Activated CD4-positive, CD25-positive, alpha-beta regulatory T cell treated with anti-CD3 and anti-CD28 coated beads, Interleukin-2, amount 50 U/mL, for 24 hours (primary cell): ENCODE data around the gene HOXB7.

ENCODE experiments used
- ATAC-seq, 2 donors: fragments of 150-1000 bp; cut with Tn5 transposase; one replicate each; pipeline ENCODE4 v1.10.0; 2021; ENCODE audit warnings: mild to moderate bottlenecking in 1 of 2, moderate library complexity in 1 of 2

Gene HOXB7

GRCh38 chr17:48609033-48609432 lies 1.8 kb downstream of the HOXB7 start:
- ATAC-seq, result no peak

GRCh38 chr17:48608494-48608834 lies 2.4 kb downstream of the HOXB7 start:
- ATAC-seq, result no peak

DNA sequence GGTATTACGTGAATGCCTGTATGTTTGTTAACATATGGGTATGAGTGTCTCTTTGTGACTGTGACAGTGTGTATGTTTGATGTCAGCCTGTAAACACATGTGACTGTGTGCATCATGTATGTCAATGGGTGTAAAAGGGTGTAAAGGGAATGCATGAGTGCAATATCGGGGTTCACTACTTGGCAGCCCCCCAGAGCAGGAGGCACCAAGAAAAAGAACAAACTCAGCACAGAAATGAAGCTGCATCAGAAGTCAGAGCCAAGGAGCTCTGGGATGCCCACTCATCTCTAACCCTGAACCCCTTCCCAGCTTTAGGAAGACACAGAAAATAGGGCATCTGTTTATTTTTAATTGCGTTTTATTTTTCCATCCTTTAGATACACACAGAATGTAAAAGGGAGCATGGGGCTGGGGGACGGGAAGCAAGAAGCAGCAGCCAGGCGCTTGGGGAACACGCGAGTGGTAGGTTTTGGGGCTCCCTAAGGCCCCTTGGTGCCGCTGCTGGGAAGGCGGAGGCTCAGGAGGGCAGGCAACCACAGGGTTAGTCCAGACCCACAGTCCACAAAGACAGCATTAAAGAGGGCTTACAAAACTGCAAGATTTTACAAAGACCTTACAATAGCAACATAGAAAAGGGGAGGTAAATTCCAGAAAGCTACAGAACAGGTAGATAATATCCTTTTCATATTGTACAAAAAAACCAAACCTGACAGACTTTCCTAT lies 3.8 kb downstream of the HOXB7 start:
- no peak for ATAC-seq

DNA sequence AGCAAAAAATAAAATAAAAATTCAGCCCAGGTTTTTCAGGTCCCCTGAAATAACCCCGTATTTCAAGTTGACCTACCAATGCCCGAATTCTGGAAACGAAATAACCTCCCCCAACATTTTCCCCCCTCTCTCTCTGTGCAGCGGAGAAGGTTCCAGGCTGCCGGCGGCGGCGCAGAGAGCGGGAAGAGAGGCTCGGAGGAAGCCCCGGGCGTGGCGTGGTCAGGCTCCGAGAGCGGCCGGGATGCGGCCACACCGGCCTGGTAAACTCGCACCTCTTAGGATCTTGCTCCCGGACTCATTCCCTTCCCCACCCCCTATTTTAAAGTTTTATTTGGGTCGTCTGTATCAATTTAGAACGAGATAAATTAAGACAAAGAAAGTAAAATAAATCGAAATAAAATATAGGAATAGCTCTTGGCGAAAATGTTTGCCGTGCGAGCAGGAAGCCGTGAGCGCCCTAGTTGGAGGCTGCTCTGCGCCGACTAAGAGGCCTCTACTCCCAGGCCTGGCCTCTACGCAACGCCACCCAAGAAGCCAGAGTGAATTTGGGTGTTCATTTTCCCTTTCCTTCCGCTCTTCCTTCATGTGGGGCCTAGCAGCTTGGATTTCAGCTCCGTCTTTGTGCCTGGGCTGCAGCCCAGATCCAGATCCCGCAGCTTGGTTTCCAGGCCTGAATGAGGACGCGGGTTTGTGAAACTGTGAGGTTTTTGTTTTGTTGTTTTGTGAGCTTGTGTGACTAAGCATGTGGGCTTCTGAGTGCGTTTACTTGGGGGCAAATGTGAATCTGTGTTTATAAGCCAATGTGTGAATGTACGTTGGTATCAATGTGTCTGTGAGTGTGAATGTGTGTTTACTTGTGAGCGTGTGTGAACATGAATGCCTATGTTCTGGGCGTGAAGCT lies 4.6 kb downstream of the HOXB7 start:
- ATAC-seq, result no peak

- no peak for ATAC-seq
Observed at GRCh38 chr17:48605409-48605919, 5.4 kb downstream of the HOXB7 start.

DNA sequence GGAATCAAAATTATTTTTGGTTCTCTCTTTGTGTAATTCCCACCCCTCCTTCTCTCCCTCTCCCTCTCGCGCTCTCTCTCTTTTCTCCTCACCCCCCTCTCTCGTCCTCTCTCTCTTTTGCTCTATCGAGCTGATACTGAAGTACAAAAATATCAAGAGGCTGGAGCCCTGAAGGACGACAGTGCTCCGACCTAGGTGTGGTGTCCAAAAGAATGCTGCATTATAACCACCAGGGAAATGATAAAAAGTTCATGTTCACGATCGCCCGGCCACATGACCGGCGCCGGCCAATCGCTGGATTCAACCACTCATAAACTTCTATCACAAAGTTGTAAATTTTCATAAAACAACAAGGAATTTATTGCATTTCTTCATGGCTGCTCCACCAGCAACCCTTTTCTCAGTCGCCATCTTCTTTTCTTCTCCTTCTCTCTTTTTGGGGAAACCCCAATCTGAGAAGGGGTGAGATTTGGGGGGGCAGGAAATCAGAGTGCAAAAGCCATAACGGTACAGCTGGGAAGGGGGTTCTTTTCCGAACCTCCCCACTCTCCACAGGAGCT lies 6.0 kb downstream of the HOXB7 start, which contains the start of gene HOXB6:
TSS of gene HOXB6 (minus strand) at position 217 of the 560 bp plus-strand sequence. CDS start 6,836 bp downstream, outside the sequence.
- no peak for ATAC-seq

GRCh38 chr17:48603959-48604769 lies 6.7 kb downstream of the HOXB7 start:
- no peak for ATAC-seq

DNA sequence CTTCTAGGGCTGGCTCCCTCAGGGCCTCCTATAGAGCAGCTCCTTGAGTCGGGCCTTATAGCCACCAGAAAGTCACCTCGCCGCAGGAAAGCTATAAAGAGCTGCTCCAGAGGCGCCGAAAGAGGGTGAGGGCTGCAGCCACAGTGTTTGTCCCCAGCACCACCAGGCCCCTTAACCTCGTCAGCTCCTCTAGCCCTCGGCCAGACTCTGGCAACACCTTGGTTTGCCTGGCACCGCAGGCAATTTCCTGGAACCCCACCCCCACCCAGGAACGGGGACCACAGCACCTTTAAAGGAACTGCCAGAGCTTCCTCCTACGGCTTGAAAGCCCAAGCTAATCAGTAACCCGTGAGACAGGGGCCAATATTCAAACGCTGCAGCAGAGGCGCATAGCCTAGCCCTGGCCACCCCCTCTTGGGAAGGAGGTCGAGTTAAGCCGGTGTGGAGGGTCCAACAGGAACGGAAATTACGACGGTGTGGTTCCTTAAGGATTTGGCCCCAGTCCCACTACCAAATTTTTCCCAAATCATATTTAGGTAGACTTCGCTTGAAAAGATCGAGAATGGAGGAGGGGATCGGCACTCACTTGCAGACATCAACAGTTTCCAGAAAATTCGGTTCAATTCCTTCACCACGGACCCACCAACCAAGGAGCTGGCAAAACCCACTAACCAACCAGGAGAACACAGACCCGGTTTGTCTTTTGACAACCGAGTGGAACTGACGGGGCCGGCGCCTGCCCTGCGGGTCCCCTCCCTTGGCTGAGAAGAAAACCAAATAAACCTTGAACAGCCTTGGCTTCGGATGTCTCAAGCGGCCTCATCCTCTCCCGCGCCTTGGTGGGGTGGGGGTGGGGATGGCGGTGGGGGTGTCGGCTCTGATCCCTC lies 9.0 kb downstream of the HOXB7 start:
- ATAC-seq, result no peak

DNA sequence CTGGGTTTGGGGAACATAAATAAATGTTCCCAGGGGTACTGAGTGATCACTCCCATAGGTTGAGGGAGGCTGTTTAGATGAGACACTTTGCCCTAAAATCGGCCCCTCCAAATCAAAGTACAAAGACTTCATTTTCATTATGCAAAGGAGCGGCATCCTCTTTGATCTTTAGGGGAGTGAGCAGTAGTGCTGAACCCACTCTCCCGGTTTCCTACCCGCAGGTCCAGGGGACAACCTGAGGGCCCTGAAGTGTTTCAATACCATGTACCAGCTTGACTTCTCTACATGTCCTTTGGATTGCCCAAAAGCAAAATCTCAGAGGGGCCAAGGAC lies 9.6 kb downstream of the HOXB7 start:
- no peak for ATAC-seq

DNA sequence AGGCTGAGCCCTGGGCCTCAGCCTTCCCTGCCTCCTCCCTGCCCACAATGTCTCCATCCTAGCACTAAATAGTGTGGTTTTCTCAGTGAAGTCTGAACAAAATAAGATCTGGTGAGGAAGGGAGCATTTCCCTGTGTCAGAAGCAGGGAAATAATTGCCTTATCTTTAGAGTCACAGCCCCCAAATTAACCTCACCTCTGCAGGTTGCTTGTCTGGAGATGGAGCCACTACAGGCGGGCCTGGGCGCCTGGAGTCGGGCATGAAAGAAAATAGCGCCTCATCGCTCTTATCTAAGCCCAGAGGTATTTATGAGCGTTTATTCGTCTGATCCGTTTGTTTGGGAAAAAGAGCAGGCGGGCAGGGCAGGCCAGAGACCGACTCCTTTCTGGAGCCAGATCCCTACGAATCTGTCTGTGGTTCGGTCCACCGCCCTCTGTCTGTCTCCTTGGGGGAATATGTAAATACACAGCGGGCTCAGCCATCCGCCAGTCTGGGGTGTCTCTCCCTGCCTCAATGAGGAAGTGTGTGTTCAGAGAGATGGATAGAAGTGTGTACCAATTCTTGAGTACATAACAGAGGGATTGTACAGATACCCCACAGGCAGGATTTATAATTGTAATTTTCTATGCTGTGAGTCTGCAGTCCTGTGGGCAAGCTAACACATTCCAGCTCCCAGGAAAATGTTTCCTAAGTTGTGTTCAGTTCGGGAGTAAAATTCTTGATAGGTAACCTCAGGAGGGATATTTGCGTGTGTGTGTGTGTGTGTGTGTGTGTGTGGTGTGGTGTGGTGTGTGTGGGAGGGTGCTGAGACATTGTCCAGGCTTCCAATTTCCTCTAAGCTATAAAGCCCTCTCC lies 10.3 kb downstream of the HOXB7 start:
- no peak for ATAC-seq

DNA sequence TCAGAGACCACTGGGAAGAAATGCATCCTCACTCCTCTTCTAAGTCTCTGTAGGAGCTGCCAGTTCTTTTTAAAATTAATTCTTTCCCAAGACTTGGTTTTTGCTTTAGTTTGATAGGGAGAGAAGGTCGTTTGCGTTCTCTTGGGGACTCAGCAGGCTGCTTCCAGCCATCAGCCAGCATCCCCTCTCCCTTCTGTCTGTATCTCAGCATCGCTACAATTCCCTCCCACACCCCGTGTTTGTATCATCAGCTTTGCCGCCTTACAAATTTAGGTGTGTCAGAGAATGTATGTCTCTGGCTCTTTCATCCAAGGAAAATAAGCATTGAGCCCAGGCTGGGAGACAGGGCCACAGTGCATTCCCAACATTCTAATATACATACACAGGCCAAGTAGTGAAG lies 11.5 kb downstream of the HOXB7 start:
- ATAC-seq, result no peak

GRCh38 chr17:48598736-48599135 lies 12.1 kb downstream of the HOXB7 start:
- ATAC-seq, result no peak

- peak; percentile 24 to 45 for ATAC-seq
Observed at GRCh38 chr17:48597778-48598631, 12.8 kb downstream of the HOXB7 start.

GRCh38 chr17:48597528-48597777 lies 13.4 kb downstream of the HOXB7 start:
- ATAC-seq, result no peak

GRCh38 chr17:48596735-48597527 lies 13.9 kb downstream of the HOXB7 start:
- no peak for ATAC-seq

GRCh38 chr17:48596000-48596734 lies 14.7 kb downstream of the HOXB7 start:
- peak; percentile 14 to 15 for ATAC-seq

- no peak for ATAC-seq
Observed at GRCh38 chr17:48595278-48595999, 15.4 kb downstream of the HOXB7 start.
